Fibroblast of mammary gland (primary cell): Measurements from ENCODE around the gene PAX2.

Source experiments
- DNase-seq: peaks from one replicate; pipeline ENCODE4 v3.0.0-alpha.2; 2010; ENCODE audit warnings: low read depth
- H3K4me3 ChIP-seq: 2 replicates; pipeline ENCODE4 v1.5.1; 2011; ENCODE audit warnings: low read depth, mild to moderate bottlenecking, low read length, moderate library complexity; ENCODE audit not compliant: control insufficient read depth
- CTCF ChIP-seq: conservative IDR thresholded peaks from 2 replicates; pipeline ENCODE4 v1.5.1; 2011; ENCODE audit warnings: low read depth, low read length, inconsistent platforms; ENCODE audit not compliant: control insufficient read depth, insufficient read depth

The PAX2 gene

GRCh38 chr10:100740476-100741377, 4.7 kb upstream of the PAX2 start:
- no peak for TF ChIP-seq CTCF
- no peak for DNase-seq
- H3K4me3 ChIP-seq = no peak overlapping the region

- DNase-seq = no peak
- no peak overlapping the region for H3K4me3 ChIP-seq
- TF ChIP-seq CTCF = no peak
Measured at GRCh38 chr10:100741378-100742075, 3.9 kb upstream of the PAX2 start.

GRCh38 chr10:100742076-100742771, 3.2 kb upstream of the PAX2 start:
- DNase-seq = no peak
- no peak for TF ChIP-seq CTCF
- H3K4me3 ChIP-seq = no peak overlapping the region

- no peak for DNase-seq
- TF ChIP-seq CTCF = no peak
Measured at GRCh38 chr10:100742936-100743335, 2.4 kb upstream of the PAX2 start.

GRCh38 chr10:100743626-100744135, 1.7 kb upstream of the PAX2 start:
- DNase-seq = peak; percentile 67
- TF ChIP-seq CTCF = peak; percentile 74
- H3K4me3 ChIP-seq = no peak overlapping the region

More at GRCh38 chr10:100742936-100743335, 2.4 kb upstream of the PAX2 start:
- H3K4me3 ChIP-seq = no peak overlapping the region
